HG02610 (cell line): ENCODE data around the gene DNMT1.
A peak's percentile ranks its signal among the peaks of the same experiment; 100 is the strongest.

Experiments
- ATAC-seq: cut with Tn5 transposase; IDR thresholded peaks from one replicate; pipeline ENCODE4 v1.9.1; 2021; ENCODE audit warnings: mild to moderate bottlenecking, moderate library complexity; ENCODE audit not compliant: unreplicated experiment

The DNMT1 gene

DNA sequence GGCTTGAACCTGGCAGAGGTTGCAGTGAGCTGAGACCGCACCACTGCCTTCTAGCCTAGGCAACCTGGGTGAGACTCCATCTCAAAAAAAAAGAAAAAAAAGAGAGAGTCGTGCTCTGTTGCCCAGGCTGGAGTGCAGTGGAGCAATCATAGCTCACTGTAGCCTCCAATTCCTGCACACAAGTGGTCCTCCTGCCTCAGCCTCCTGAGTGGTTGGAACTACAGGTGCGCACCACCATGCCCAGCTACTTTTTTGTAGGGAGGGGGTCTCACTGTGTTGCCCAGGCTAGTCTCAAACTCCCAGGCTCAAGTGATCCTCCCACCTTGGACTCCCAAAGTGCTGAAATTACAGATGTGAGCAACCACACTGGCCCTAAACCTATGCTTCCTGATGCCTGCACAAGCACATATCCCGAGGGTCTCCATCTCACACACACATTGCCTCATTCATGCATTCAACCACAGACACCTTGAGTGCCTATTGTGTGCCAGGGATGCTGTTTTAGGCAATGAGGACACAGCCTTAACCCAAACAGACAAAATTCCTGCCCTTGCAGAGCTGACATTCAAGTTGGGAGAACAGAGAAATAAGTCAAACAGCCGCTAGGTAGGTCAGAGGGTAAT, 94.5 kb downstream of the DNMT1 start:
- ATAC-seq: no peak

GRCh38 chr19:10096615-10096963, 98.2 kb downstream of the DNMT1 start:
- no peak for ATAC-seq

- peak; percentile 80 for ATAC-seq
Observed at GRCh38 chr19:10095948-10096614, 98.7 kb downstream of the DNMT1 start.

GRCh38 chr19:10095622-10095947, 99.2 kb downstream of the DNMT1 start:
- no peak for ATAC-seq

- no peak for ATAC-seq
Observed at GRCh38 chr19:10093295-10094186, 101.2 kb downstream of the DNMT1 start.

DNA sequence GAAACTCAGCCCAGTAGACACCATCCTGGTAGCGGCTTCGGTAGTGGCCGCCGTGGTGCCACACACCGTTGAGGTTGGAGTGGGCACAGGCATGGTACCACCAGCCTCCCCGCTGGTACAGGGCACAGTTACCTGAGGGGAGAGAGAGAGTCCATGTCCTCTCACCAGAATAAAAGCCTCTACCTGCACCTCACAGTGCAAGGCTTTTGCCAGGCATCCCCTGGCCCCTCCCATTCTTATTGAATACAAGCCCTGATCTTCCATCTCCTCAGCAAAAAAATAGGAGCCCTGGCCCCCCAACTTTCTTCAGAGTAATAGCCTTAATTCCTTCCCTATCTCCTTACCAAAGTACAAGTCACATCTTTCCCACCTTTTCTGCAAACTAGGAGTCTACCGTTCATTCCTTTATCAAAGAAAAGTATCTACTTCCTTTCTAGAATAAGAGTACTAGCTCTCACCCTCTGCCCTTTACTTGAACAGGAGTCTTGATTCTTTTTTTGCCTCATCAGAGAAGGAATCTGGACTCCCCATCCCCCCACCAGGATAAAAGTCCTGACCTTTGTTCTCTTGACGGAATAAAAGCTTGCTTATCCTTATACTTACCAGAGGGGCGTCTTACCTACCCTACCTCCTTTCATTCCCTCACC, 102.0 kb downstream of the DNMT1 start:
- ATAC-seq: no peak

DNA sequence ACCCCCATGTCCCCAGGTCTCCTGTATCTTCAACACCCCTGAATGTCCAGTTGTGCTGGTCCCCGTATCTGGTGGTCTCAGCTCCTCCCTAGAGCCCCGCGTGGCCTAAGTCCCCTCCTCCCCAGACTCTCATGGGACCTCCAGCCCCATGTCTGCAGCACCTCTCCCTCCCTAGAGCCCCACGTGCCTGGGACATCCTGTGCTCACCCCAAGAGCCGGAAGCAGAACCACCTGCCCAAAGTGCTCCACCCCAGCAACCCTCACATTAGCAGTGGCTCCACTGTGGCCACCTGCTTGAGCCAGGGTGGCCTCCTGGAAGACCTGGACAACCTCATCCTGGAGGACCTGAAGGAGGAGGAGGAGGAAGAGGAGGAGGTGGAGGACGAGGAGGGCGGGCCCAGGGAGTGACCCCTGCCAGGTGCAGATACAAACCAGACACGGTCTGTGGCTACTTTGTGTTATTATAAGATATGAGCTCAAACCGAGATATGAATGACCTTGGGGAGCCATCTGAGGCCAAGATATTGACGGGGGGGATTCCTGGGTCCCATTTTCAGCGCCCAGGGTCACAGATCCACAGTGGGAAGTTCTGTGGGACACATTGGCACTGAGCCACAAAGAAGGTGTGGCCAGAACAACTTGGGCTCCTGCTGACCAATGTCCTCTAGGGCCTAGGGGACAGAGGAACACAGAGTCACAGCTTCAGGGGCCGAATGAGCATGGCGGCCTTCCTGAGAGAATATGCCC, 102.7 kb downstream of the DNMT1 start:
- no peak for ATAC-seq

DNA sequence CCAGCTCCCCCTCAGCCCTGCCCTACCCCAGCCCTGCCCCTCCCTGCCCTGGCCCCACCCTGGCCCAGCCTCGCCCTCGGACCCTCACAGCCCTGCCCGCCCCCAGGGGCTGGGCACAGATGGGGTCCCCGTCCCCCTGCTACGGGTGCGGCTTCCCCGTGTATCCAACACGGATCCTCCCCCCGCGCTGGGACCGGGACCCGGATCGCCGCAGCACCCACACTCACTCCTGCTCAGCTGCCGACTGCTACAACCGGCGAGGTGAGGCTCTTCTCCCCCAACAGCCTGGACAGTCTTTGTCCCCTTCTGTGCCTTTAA, 103.4 kb downstream of the DNMT1 start:
- ATAC-seq: no peak

DNA sequence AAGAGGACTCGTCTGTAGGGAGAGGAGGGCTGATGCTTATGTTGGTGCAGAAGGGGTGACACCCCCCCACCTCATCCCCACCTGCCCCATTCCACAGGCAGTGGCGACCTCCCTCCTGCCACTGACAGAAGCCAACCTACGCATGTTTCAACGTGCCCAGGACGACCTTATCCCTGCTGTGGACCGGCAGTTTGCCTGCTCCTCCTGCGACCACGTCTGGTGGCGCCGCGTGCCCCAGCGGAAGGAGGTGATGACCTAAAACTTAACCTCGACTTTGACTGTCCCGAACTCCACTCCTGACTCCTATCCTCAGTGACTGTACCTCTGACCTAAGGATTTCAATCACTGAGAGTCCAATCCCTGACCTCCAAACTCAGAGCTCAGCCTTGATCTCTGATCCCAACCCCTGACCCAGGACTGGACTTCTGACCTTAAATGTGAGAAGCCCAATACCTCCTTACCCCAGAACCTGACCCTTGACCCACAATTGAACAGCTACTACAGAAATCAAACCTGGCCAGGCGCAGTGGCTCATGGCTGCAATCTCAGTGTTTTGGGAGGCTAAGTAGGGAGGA, 104.9 kb downstream of the DNMT1 start:
- no peak for ATAC-seq

- ATAC-seq: no peak
Observed at GRCh38 chr19:10088949-10089554, 105.7 kb downstream of the DNMT1 start.

GRCh38 chr19:10087296-10088061, 107.3 kb downstream of the DNMT1 start:
- no peak for ATAC-seq

GRCh38 chr19:10086591-10087192, 108.1 kb downstream of the DNMT1 start:
- no peak for ATAC-seq

GRCh38 chr19:10085641-10086590, 108.8 kb downstream of the DNMT1 start, which contains the start of gene SHFL:
SHFL (plus strand) TSS chr19:10086317; CDS start chr19:10086428, 111 bp downstream.
- peak; percentile 79 for ATAC-seq

- ATAC-seq: no peak
Observed at GRCh38 chr19:10084803-10085202, 110.0 kb downstream of the DNMT1 start.

DNA sequence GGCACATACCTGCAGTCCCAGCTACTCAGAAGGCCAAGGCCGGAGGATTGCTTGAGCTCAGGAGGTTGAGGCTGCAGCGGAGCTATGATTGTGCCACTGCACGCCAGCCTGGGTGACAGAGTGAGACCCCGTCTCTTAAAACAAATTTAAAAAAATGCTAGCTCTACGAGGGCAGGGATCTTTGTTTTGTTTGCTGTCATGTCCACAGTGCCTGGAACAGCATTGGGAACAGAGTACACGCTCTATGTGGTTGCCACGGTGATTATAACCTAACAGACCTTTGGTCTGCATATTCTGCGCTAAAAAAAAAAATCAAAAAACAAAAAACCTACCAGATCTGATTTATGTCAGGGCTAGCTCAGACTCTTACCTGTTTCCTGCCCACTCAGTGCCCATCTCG, 110.8 kb downstream of the DNMT1 start:
- ATAC-seq: no peak
